Transverse colon (tissue), 3 donors: ENCODE data around the gene DDX46.

Experiments
- POLR2A ChIP-seq: fragments of 450-650 bp; IDR thresholded peaks from one replicate; pipeline ENCODE4 v1.6.1; 2016; ENCODE audit warnings: antibody characterized with exemption, mild to moderate bottlenecking, moderate library complexity
- TF ChIP-seq, protein P1 (sequence below), 5 experiments: fragments of 200-600 bp in 3 of 5; fragments of 450-650 bp in 2 of 5; sonication (generic) in 3 of 5; IDR thresholded peaks; 1 replicate in 2 of 5; 2 replicates in 3 of 5; pipeline ENCODE4 v1.5.1; 2016 to 2017; ENCODE audit warnings: antibody characterized with exemption in 5 of 5, inconsistent platforms in 3 of 5, mild to moderate bottlenecking in 2 of 5, moderate library complexity in 1 of 5

- TF ChIP-seq, protein P1, sequence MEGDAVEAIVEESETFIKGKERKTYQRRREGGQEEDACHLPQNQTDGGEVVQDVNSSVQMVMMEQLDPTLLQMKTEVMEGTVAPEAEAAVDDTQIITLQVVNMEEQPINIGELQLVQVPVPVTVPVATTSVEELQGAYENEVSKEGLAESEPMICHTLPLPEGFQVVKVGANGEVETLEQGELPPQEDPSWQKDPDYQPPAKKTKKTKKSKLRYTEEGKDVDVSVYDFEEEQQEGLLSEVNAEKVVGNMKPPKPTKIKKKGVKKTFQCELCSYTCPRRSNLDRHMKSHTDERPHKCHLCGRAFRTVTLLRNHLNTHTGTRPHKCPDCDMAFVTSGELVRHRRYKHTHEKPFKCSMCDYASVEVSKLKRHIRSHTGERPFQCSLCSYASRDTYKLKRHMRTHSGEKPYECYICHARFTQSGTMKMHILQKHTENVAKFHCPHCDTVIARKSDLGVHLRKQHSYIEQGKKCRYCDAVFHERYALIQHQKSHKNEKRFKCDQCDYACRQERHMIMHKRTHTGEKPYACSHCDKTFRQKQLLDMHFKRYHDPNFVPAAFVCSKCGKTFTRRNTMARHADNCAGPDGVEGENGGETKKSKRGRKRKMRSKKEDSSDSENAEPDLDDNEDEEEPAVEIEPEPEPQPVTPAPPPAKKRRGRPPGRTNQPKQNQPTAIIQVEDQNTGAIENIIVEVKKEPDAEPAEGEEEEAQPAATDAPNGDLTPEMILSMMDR (IDR thresholded peaks at IDR 0.05): no peak
- TF ChIP-seq POLR2A: no peak
These were observed 39.9 kb downstream of the DDX46 start for GRCh38 chr5:134798468-134798867.
